NCI-H187 (cell line): ENCODE data around the gene HCFC2.
"Not testable (repeated sequence)": the region's sequence is repeated elsewhere in the genome, so short reads cannot be mapped to it uniquely, and the experiment has no call there.

Experiments
- DNase-seq, 2 experiments: peaks; one replicate each; lab custom pipeline; 2025; lab: John Stamatoyannopoulos, UW

HCFC2 gene

GRCh38 chr12:104064031-104064841, at the start of gene HCFC2:
Gene HCFC2, plus strand, starts transcription at chr12:104064531. Its CDS starts 30 bp downstream, at chr12:104064561.
- DNase-seq: peak; percentile 88 to 91

- DNase-seq: not testable (repeated sequence)
Observed at GRCh38 chr12:104021862-104022261, 42.5 kb upstream of the HCFC2 start.

GRCh38 chr12:104022786-104023185, 41.5 kb upstream of the HCFC2 start:
- no peak for DNase-seq

- DNase-seq: no peak
Observed at GRCh38 chr12:104023710-104024109, 40.6 kb upstream of the HCFC2 start.

GRCh38 chr12:104024348-104024747, 40.0 kb upstream of the HCFC2 start:
- DNase-seq: no peak

GRCh38 chr12:104025771-104026170, 38.6 kb upstream of the HCFC2 start:
- no peak for DNase-seq

GRCh38 chr12:104026841-104027599, 37.3 kb upstream of the HCFC2 start:
- DNase-seq: no peak

- not testable (repeated sequence) for DNase-seq
Observed at GRCh38 chr12:104030596-104030995, 33.7 kb upstream of the HCFC2 start.

GRCh38 chr12:104036143-104036542, 28.2 kb upstream of the HCFC2 start:
- DNase-seq: not testable (repeated sequence)

- DNase-seq: not testable (repeated sequence)
Observed at GRCh38 chr12:104039769-104040168, 24.6 kb upstream of the HCFC2 start.

- no peak for DNase-seq
Observed at GRCh38 chr12:104042580-104042979, 21.8 kb upstream of the HCFC2 start.

GRCh38 chr12:104044158-104044557, 20.2 kb upstream of the HCFC2 start:
- DNase-seq: no peak

- DNase-seq: no peak
Observed at GRCh38 chr12:104046306-104046705, 18.0 kb upstream of the HCFC2 start.

- DNase-seq: no peak
Observed at GRCh38 chr12:104048162-104048561, 16.2 kb upstream of the HCFC2 start.

GRCh38 chr12:104048811-104049210, 15.5 kb upstream of the HCFC2 start:
- DNase-seq: no peak

- DNase-seq: no peak
Observed at GRCh38 chr12:104049278-104049902, 14.9 kb upstream of the HCFC2 start.

- no peak for DNase-seq
Observed at GRCh38 chr12:104049903-104050356, 14.4 kb upstream of the HCFC2 start, which contains the start of gene GLT8D2. Gene GLT8D2, minus strand, starts transcription at chr12:104050187. Its CDS starts 30,539 bp downstream, at chr12:104019648.

GRCh38 chr12:104050436-104050835, 13.9 kb upstream of the HCFC2 start:
- DNase-seq: no peak

GRCh38 chr12:104054681-104055346, 9.5 kb upstream of the HCFC2 start:
- no peak for DNase-seq

- DNase-seq: peak in 1 of 2 experiments; percentile 37
Observed at GRCh38 chr12:104055686-104056388, 8.5 kb upstream of the HCFC2 start.

- DNase-seq: no peak
Observed at GRCh38 chr12:104056419-104056972, 7.8 kb upstream of the HCFC2 start.
